ENCODE data around the gene GRK4. TPM values are rescaled to one million over a fixed set of nuclear protein-coding genes. Genes with fewer than 3 reads are reported as not detected.

Gene GRK4
- total RNA-seq, 2 experiments from 2014 or later = 1.3 to 2.1 TPM

DNA sequence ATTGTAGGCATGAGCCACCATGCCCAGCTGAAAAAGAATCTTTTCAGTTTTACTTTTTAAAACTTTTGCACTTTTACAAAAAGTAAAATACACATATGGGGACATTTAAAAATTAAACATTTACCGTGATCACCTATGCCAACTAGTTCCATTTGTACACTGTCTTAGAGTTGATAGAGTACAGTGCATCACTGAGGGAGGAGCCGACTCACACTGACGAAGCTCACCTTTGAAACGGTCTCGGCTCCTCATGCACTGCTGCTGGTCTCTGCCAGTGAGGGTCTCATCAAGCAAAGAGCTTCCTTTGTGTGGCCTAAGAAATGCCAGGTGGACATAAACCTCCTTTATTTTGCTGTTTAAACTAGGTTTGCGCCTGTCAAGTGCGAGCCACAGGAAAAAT is 50.0 kb downstream of the GRK4 start:
- Mint-ChIP-seq H3K27me3 (ENCODE audit: low read depth) (peaks cover 2% of the 10 kb centered on the region), H3K27ac (no peak overlapping the region), H3K9me3 (no peaks in the 10 kb centered on the region), H3K36me3 (ENCODE audit: low read depth) (no peaks in the 10 kb centered on the region), H3K4me3 (no peak overlapping the region), H3K4me1 (ENCODE audit: low read depth) (peaks cover 17% of the 10 kb centered on the region)
- DNase-seq = no peak
- intact Hi-C loops (cut with micrococcal nuclease) = no loop called here
- CTCF ChIA-PET = interaction anchor here (1.1 to 2.8 kb wide), 2 partner anchors 24 to 35 kb away, joined by 5 to 17 read pairs; no protein-coding TSS in a partner anchor

- H3K9me3 Mint-ChIP-seq = no peaks in the 10 kb centered on the region
- DNase-seq = peak; percentile 54
- intact Hi-C loops (cut with micrococcal nuclease) = no loop called here
- H3K27ac Mint-ChIP-seq = peak overlapping the region; percentile 51
- H3K27me3 Mint-ChIP-seq (ENCODE audit: low read depth) = peaks cover 2% of the 10 kb centered on the region
- CTCF ChIA-PET = interaction anchor here (0.6 to 2.8 kb wide), 3 partner anchors 24 to 404 kb away, joined by 3 to 17 read pairs (median 5); no protein-coding TSS in a partner anchor
- H3K4me3 Mint-ChIP-seq = no peak overlapping the region
- H3K36me3 Mint-ChIP-seq (ENCODE audit: low read depth) = no peaks in the 10 kb centered on the region
- H3K4me1 Mint-ChIP-seq (ENCODE audit: low read depth) = peaks cover 17% of the 10 kb centered on the region
Observed at GRCh38 chr4:3013839-3014350, 50.5 kb downstream of the GRK4 start.

- no peak overlapping the region for H3K4me3 Mint-ChIP-seq
- no peak for DNase-seq
- no peaks in the 10 kb centered on the region for H3K36me3 Mint-ChIP-seq (ENCODE audit: low read depth)
- no peaks in the 10 kb centered on the region for H3K27me3 Mint-ChIP-seq (ENCODE audit: low read depth)
- peaks cover 15% of the 10 kb centered on the region for H3K4me1 Mint-ChIP-seq (ENCODE audit: low read depth)
- CTCF ChIA-PET = interaction anchor here (1.1 kb wide), 1 partner anchor 30 kb away, joined by 3 read pairs; no protein-coding TSS in a partner anchor
- H3K9me3 Mint-ChIP-seq = no peaks in the 10 kb centered on the region
- H3K27ac Mint-ChIP-seq = no peak overlapping the region
- intact Hi-C loops (cut with micrococcal nuclease) = no loop called here
Observed at GRCh38 chr4:3016961-3017360, 53.6 kb downstream of the GRK4 start.

DNA sequence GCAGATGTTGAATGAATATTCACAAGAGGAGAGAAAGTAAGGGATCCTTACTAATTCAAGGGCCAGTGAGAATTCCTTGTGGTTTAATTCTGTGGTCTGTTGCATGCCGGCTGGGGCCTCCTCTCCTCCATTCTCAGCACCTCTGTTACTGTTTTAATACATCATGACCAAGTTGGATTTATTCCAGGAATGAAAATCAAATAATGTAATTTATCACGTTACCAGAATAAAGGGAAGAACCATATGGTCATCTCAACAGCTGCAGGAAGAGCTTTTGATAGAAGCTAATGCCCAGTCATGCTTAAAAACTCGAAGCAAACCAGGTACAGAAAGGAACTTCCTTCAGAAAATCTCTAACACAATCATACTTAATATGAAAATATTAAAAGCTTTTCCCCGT is 54.1 kb downstream of the GRK4 start:
- peaks cover 15% of the 10 kb centered on the region for H3K4me1 Mint-ChIP-seq (ENCODE audit: low read depth)
- no peak overlapping the region for H3K4me3 Mint-ChIP-seq
- intact Hi-C loops (cut with micrococcal nuclease) = no loop called here
- H3K27ac Mint-ChIP-seq = no peak overlapping the region
- H3K27me3 Mint-ChIP-seq (ENCODE audit: low read depth) = no peaks in the 10 kb centered on the region
- CTCF ChIA-PET = interaction anchor here (1.1 kb wide), 1 partner anchor 29 kb away, joined by 3 read pairs; no protein-coding TSS in a partner anchor
- DNase-seq = no peak
- no peaks in the 10 kb centered on the region for H3K36me3 Mint-ChIP-seq (ENCODE audit: low read depth)
- no peaks in the 10 kb centered on the region for H3K9me3 Mint-ChIP-seq

- H3K36me3 Mint-ChIP-seq (ENCODE audit: low read depth) = no peaks in the 10 kb centered on the region
- no peaks in the 10 kb centered on the region for H3K9me3 Mint-ChIP-seq
- no peak for DNase-seq
- no peak overlapping the region for H3K27ac Mint-ChIP-seq
- peaks cover 5% of the 10 kb centered on the region for H3K4me1 Mint-ChIP-seq (ENCODE audit: low read depth)
- no peak overlapping the region for H3K4me3 Mint-ChIP-seq
- CTCF ChIA-PET = interaction anchor here (0.7 to 1.1 kb wide), 2 partner anchors 18 to 41 kb away, joined by 3 read pairs; no protein-coding TSS in a partner anchor
- H3K27me3 Mint-ChIP-seq (ENCODE audit: low read depth) = no peaks in the 10 kb centered on the region
- intact Hi-C loops (cut with micrococcal nuclease) = no loop called here
Observed at GRCh38 chr4:3019145-3019846, 55.9 kb downstream of the GRK4 start.

DNA sequence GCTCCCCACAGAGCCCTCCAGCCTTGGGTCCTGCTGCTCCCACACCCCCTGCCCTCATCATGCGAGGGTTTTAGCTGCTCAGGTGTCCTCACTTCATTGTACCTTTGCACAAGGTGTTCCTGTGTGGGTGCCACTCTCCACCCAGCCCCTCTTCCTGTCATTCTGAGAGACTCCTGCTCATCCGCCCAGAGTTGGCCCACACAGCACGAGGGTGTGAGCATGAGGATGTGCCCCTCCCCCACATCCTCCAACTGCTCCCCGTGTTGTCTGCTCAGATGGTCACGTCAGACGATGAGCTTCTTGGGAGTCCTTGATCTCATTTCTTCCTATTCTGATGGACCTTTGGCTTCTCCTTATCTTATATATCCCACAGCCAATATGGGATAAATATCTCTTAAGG is 57.8 kb downstream of the GRK4 start:
- intact Hi-C loops (cut with micrococcal nuclease) = no loop called here

GRCh38 chr4:3021627-3022026 is 58.3 kb downstream of the GRK4 start:
- Mint-ChIP-seq H3K4me1 (ENCODE audit: low read depth) (peaks cover 5% of the 10 kb centered on the region), H3K36me3 (ENCODE audit: low read depth) (no peaks in the 10 kb centered on the region), H3K27me3 (ENCODE audit: low read depth) (no peaks in the 10 kb centered on the region), H3K27ac (no peak overlapping the region), H3K4me3 (no peak overlapping the region), H3K9me3 (no peaks in the 10 kb centered on the region)
- DNase-seq = peak; percentile 27
- CTCF ChIA-PET = interaction anchor here (0.9 kb wide), 1 partner anchor 45 kb away, joined by 7 read pairs; no protein-coding TSS in a partner anchor
- intact Hi-C loops (cut with micrococcal nuclease) = no loop called here

More for the DNA sequence above, 57.8 kb downstream of the GRK4 start:
- CTCF ChIA-PET = interaction anchor here (0.9 kb wide), 1 partner anchor 44 kb away, joined by 7 read pairs; no protein-coding TSS in a partner anchor
- no peak for DNase-seq
- Mint-ChIP-seq H3K27me3 (ENCODE audit: low read depth) (no peaks in the 10 kb centered on the region), H3K36me3 (ENCODE audit: low read depth) (no peaks in the 10 kb centered on the region), H3K4me3 (no peak overlapping the region), H3K27ac (no peak overlapping the region), H3K4me1 (ENCODE audit: low read depth) (peaks cover 5% of the 10 kb centered on the region), H3K9me3 (no peaks in the 10 kb centered on the region)

DNA sequence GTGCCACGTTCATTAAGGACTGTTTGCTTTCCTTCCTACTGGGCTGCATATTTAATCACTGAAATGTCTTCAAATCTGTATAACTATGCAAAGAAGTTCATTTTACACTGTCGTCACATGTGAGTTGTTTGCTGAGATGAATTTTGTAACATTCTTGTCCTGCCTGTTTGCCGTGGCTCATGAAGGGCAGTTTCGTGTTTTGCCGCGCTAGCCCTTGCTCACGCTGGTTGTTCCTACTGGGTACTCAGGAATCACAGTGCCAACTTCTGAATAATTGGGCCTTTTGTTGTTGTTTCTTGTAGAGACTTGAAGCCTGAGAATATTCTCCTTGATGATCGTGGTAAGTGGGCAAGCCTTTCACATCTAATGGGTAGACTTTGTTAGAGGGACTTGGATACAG is 58.7 kb downstream of the GRK4 start:
- Mint-ChIP-seq H3K4me3 (no peak overlapping the region), H3K27ac (no peak overlapping the region), H3K4me1 (ENCODE audit: low read depth) (peaks cover 5% of the 10 kb centered on the region), H3K27me3 (ENCODE audit: low read depth) (no peaks in the 10 kb centered on the region), H3K9me3 (no peaks in the 10 kb centered on the region), H3K36me3 (ENCODE audit: low read depth) (no peaks in the 10 kb centered on the region)
- DNase-seq = no peak
- CTCF ChIA-PET = interaction anchor here (0.9 kb wide), 1 partner anchor 45 kb away, joined by 7 read pairs; no protein-coding TSS in a partner anchor
- intact Hi-C loops (cut with micrococcal nuclease) = no loop called here

GRCh38 chr4:3022651-3023050 is 59.3 kb downstream of the GRK4 start:
- Mint-ChIP-seq H3K4me3 (no peak overlapping the region), H3K27ac (no peak overlapping the region), H3K27me3 (ENCODE audit: low read depth) (no peaks in the 10 kb centered on the region), H3K36me3 (ENCODE audit: low read depth) (no peaks in the 10 kb centered on the region), H3K9me3 (no peaks in the 10 kb centered on the region), H3K4me1 (ENCODE audit: low read depth) (peaks cover 5% of the 10 kb centered on the region)
- CTCF ChIA-PET = no interaction called here
- DNase-seq = no peak
- intact Hi-C loops (cut with micrococcal nuclease) = no loop called here

DNA sequence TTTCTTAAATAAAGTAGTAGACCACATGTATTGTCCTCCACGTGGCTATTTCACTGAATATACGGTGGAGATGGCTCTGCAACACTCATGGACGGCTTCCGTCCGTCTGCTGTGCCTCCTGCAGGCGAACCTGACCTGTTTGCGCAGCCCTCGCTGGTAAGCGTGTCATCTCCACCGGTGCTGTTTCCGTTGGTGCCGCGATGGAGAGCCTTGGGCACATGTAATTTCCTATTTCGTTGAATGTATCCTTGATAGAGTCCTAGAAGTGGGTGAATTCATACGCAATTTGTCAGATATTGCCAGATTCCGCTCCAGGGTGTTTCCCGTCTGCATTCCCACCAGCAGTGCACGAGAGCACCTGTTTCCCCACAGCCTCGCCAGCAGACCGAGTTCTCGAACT is 62.5 kb downstream of the GRK4 start:
- intact Hi-C loops (cut with micrococcal nuclease) = no loop called here
- Mint-ChIP-seq H3K9me3 (no peaks in the 10 kb centered on the region), H3K4me3 (no peak overlapping the region), H3K36me3 (ENCODE audit: low read depth) (no peaks in the 10 kb centered on the region), H3K27ac (no peak overlapping the region), H3K4me1 (ENCODE audit: low read depth) (peaks cover 5% of the 10 kb centered on the region), H3K27me3 (ENCODE audit: low read depth) (no peaks in the 10 kb centered on the region)
- DNase-seq = no peak
- CTCF ChIA-PET = no interaction called here

- H3K4me1 Mint-ChIP-seq (ENCODE audit: low read depth) = no peaks in the 10 kb centered on the region
- H3K9me3 Mint-ChIP-seq = no peaks in the 10 kb centered on the region
- H3K27ac Mint-ChIP-seq = no peak overlapping the region
- no peak for DNase-seq
- no peak overlapping the region for H3K4me3 Mint-ChIP-seq
- no peaks in the 10 kb centered on the region for H3K27me3 Mint-ChIP-seq (ENCODE audit: low read depth)
- CTCF ChIA-PET = no interaction called here
- intact Hi-C loops (cut with micrococcal nuclease) = no loop called here
- no peaks in the 10 kb centered on the region for H3K36me3 Mint-ChIP-seq (ENCODE audit: low read depth)
Observed at GRCh38 chr4:3026540-3026939, 63.2 kb downstream of the GRK4 start.

- Mint-ChIP-seq H3K36me3 (ENCODE audit: low read depth) (no peaks in the 10 kb centered on the region), H3K4me1 (ENCODE audit: low read depth) (no peaks in the 10 kb centered on the region), H3K27me3 (ENCODE audit: low read depth) (no peaks in the 10 kb centered on the region), H3K4me3 (no peak overlapping the region), H3K9me3 (no peaks in the 10 kb centered on the region), H3K27ac (no peak overlapping the region)
- CTCF ChIA-PET = no interaction called here
- no peak for DNase-seq
- intact Hi-C loops (cut with micrococcal nuclease) = no loop called here
Observed at GRCh38 chr4:3029464-3029863, 66.1 kb downstream of the GRK4 start.

All from activated naive CD4-positive, alpha-beta T cell treated with anti-CD3 and anti-CD28 coated beads for 36 hours (primary cell).